HG02588 (cell line): Measurements from ENCODE around the gene DAPK2.
"Not testable (repeated sequence)": the region's sequence is repeated elsewhere in the genome, so short reads cannot be mapped to it uniquely, and the experiment has no call there.

ENCODE experiments used
- ATAC-seq: cut with Tn5 transposase; IDR thresholded peaks from one replicate; pipeline ENCODE4 v1.9.1; 2021; ENCODE audit warnings: mild to moderate bottlenecking, moderate library complexity; ENCODE audit not compliant: unreplicated experiment

The DAPK2 gene

GRCh38 chr15:63979262-63979793 lies 67.0 kb downstream of the DAPK2 start:
- ATAC-seq: no peak

GRCh38 chr15:63978511-63979261 lies 67.6 kb downstream of the DAPK2 start:
- ATAC-seq: no peak

- ATAC-seq: no peak
Measured at GRCh38 chr15:63977119-63977518, 69.2 kb downstream of the DAPK2 start.

- ATAC-seq: no peak
Measured at GRCh38 chr15:63974021-63974420, 72.3 kb downstream of the DAPK2 start.

- ATAC-seq: no peak
Measured at GRCh38 chr15:63973212-63974009, 72.9 kb downstream of the DAPK2 start.

- no peak for ATAC-seq
Measured at GRCh38 chr15:63972801-63973200, 73.5 kb downstream of the DAPK2 start.

- ATAC-seq: no peak
Measured at GRCh38 chr15:63971904-63972303, 74.4 kb downstream of the DAPK2 start.

GRCh38 chr15:63971427-63971805 lies 74.9 kb downstream of the DAPK2 start:
- ATAC-seq: no peak

- peak; percentile 94 for ATAC-seq
Measured at GRCh38 chr15:63970621-63971426, 75.5 kb downstream of the DAPK2 start.

GRCh38 chr15:63969652-63970421 lies 76.4 kb downstream of the DAPK2 start:
- ATAC-seq: no peak

GRCh38 chr15:63968700-63969099 lies 77.6 kb downstream of the DAPK2 start:
- ATAC-seq: no peak

GRCh38 chr15:63968122-63968524 lies 78.2 kb downstream of the DAPK2 start:
- ATAC-seq: no peak

- ATAC-seq: no peak
Measured at GRCh38 chr15:63967616-63968015, 78.7 kb downstream of the DAPK2 start.

- not testable (repeated sequence) for ATAC-seq
Measured at GRCh38 chr15:63962947-63963721, 83.2 kb downstream of the DAPK2 start.

GRCh38 chr15:63953524-63953923 lies 92.8 kb downstream of the DAPK2 start:
- ATAC-seq: no peak

GRCh38 chr15:63950911-63951481 lies 95.3 kb downstream of the DAPK2 start:
- ATAC-seq: no peak

- ATAC-seq: no peak
Measured at GRCh38 chr15:63948971-63949370, 97.3 kb downstream of the DAPK2 start.

GRCh38 chr15:63948436-63948835 lies 97.8 kb downstream of the DAPK2 start:
- ATAC-seq: no peak

GRCh38 chr15:63947228-63947627 lies 99.1 kb downstream of the DAPK2 start:
- no peak for ATAC-seq
